Endodermal cell (in vitro differentiated cells): ENCODE measurements around the gene NEK4. TPM values are rescaled to one million over a fixed set of nuclear protein-coding genes. Genes with fewer than 3 reads are reported as not detected.

Experiments
- DNase-seq: peaks from one replicate; pipeline ENCODE4 v3.0.0-alpha.2; 2017
- H3K27ac ChIP-seq: 2 replicates; pipeline ENCODE4 v1.5.1; 2013; ENCODE audit warnings: mild to moderate bottlenecking, low read depth, low read length, moderate library complexity
- H3K27me3 ChIP-seq: 2 replicates; pipeline ENCODE4 v1.6.1; 2013; ENCODE audit warnings: mild to moderate bottlenecking, low read length, moderate library complexity; ENCODE audit not compliant: insufficient read depth, control insufficient read depth, poor library complexity, severe bottlenecking
- H3K36me3 ChIP-seq: 2 replicates; pipeline ENCODE4 v1.7.0; 2013; ENCODE audit warnings: mild to moderate bottlenecking, low read length, moderate library complexity; ENCODE audit not compliant: control insufficient read depth, insufficient read depth
- H3K4me1 ChIP-seq: one replicate; pipeline ENCODE4 v1.7.0; 2013; ENCODE audit warnings: low read length; ENCODE audit not compliant: control insufficient read depth, insufficient read depth
- H3K4me3 ChIP-seq: 2 replicates; pipeline ENCODE4 v1.5.1; 2013; ENCODE audit warnings: mild to moderate bottlenecking, low read length, moderate library complexity
- H3K9ac ChIP-seq: 2 replicates; pipeline ENCODE4 v1.6.1; 2013; ENCODE audit warnings: mild to moderate bottlenecking, low read length, moderate library complexity; ENCODE audit not compliant: poor library complexity, severe bottlenecking; ENCODE audit errors: extremely low read depth
- H3K9me3 ChIP-seq: 2 replicates; pipeline ENCODE4 v1.6.1; 2013; ENCODE audit warnings: mild to moderate bottlenecking, low read length, moderate library complexity; ENCODE audit not compliant: control insufficient read depth
- H3K27ac Mint-ChIP-seq: 2 replicates; pipeline ENCODE4 v1.8.0; 2020; ENCODE audit warnings: mixed read lengths
- H3K27me3 Mint-ChIP-seq: 2 replicates; pipeline ENCODE4 v1.8.0; 2021; ENCODE audit warnings: mild to moderate bottlenecking, mixed read lengths; ENCODE audit not compliant: insufficient read depth
- H3K36me3 Mint-ChIP-seq: 2 replicates; pipeline ENCODE4 v1.8.0; 2020; ENCODE audit warnings: low read depth, mixed read lengths
- H3K4me1 Mint-ChIP-seq: 2 replicates; pipeline ENCODE4 v1.8.0; 2020; ENCODE audit warnings: mixed read lengths
- H3K4me3 Mint-ChIP-seq: 2 replicates; pipeline ENCODE4 v1.8.0; 2020; ENCODE audit warnings: mild to moderate bottlenecking, moderate library complexity, mixed read lengths
- H3K9me3 Mint-ChIP-seq: 2 replicates; pipeline ENCODE4 v1.8.0; 2020; ENCODE audit warnings: mild to moderate bottlenecking, mixed read lengths
- WGBS, 2 experiments: methylation state at CpG; one replicate each; pipeline versions ENCODE4 v1.1.5 to v1.1.7; 2013; ENCODE audit warnings: missing lambda C conversion rate in 2 of 2, mixed read lengths in 1 of 2; ENCODE audit not compliant: insufficient coverage in 1 of 2, insufficient read length in 1 of 2; 5-methylcytosine and 5-hydroxymethylcytosine counted together
- total RNA-seq, 2 donors: library from RNA; stranded (reverse); fragmentation: NEBNext Ultra II Directional in 1 of 2; extraction: Animal tissue kit (Norgen Biotek cat#: 25700) in 1 of 2; gene quantifications; 2 replicates in 1 of 2; 3 replicates in 1 of 2; pipeline ENCODE4 v1.2.1, GENCODE V29; 2021
- TF ChIP-seq, protein P1 (sequence below): fragments of 200-600 bp; sonication (generic); conservative IDR thresholded peaks from 2 replicates; pipeline ENCODE4 v1.5.0; 2021; ENCODE audit warnings: antibody characterized with exemption, mild to moderate bottlenecking

NEK4 gene
- total RNA-seq, 2 donors from 2014 or later = 44.2 to 49.5 TPM

DNA sequence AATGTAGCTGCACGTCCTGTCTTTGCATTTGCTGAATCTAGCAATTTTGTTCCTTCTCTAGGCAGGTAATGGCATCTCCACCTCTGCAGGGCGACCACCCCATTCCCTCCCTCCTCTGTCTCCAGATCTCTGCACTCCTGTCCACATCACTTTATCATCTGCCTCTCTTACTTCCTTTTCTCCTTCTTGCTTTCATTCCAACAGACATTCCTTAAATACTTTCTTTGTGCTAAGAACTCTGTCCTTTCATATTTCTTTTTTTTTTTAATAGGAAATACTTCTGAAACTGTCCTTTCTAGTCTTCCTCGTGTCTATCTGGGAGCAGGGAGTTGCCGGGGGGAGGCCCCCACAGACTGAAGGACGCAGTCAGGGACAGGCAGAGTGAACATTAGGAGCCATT lies 31.1 kb upstream of the NEK4 start:
- H3K27ac Mint-ChIP-seq = no peak overlapping the region
- no peak overlapping the region for H3K4me3 ChIP-seq
- TF ChIP-seq, protein P1, sequence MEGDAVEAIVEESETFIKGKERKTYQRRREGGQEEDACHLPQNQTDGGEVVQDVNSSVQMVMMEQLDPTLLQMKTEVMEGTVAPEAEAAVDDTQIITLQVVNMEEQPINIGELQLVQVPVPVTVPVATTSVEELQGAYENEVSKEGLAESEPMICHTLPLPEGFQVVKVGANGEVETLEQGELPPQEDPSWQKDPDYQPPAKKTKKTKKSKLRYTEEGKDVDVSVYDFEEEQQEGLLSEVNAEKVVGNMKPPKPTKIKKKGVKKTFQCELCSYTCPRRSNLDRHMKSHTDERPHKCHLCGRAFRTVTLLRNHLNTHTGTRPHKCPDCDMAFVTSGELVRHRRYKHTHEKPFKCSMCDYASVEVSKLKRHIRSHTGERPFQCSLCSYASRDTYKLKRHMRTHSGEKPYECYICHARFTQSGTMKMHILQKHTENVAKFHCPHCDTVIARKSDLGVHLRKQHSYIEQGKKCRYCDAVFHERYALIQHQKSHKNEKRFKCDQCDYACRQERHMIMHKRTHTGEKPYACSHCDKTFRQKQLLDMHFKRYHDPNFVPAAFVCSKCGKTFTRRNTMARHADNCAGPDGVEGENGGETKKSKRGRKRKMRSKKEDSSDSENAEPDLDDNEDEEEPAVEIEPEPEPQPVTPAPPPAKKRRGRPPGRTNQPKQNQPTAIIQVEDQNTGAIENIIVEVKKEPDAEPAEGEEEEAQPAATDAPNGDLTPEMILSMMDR = no peak

DNA sequence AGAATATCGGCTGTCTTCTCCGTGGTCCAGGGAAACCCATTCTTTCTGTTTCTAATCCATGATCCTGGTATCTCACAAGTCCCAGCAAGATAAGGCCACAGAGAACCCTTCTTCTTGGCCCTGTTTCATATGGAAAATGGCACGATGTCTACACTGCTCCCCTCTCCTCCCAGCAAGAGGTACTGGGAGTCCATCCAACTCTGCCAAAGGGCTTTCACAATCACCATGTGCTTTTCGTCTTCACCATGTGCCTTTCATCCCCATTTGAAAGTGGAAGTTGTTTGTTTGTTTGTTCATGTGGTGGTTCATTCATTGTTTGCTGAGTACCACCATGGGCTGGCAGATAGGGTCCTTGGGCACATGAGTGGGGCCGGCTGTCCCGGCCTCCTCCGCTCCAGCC lies 29.3 kb upstream of the NEK4 start:
- H3K4me3 Mint-ChIP-seq = no peak overlapping the region
- H3K36me3 ChIP-seq = no peaks in the 10 kb centered on the region
- TF ChIP-seq, protein P1 = no peak
- 93 to 100% methylated on average over 2 to 7 of the region's 7 CpGs for WGBS, 2 experiments
- H3K9ac ChIP-seq = no peak overlapping the region
- H3K9me3 ChIP-seq = no peaks in the 10 kb centered on the region
- H3K4me1 Mint-ChIP-seq = no peaks in the 10 kb centered on the region
- no peaks in the 10 kb centered on the region for H3K9me3 Mint-ChIP-seq
- no peak overlapping the region for H3K27ac Mint-ChIP-seq
- H3K27ac ChIP-seq = no peak overlapping the region
- DNase-seq = no peak
- H3K36me3 Mint-ChIP-seq = no peaks in the 10 kb centered on the region
- no peaks in the 10 kb centered on the region for H3K4me1 ChIP-seq
- H3K4me3 ChIP-seq = no peak overlapping the region
- H3K27me3 Mint-ChIP-seq = no peaks in the 10 kb centered on the region
- H3K27me3 ChIP-seq = no peaks in the 10 kb centered on the region

More for the DNA sequence above, 31.1 kb upstream of the NEK4 start:
- no peaks in the 10 kb centered on the region for H3K27me3 ChIP-seq
- Mint-ChIP-seq H3K27me3 (no peaks in the 10 kb centered on the region), H3K9me3 (no peaks in the 10 kb centered on the region), H3K4me3 (no peak overlapping the region), H3K4me1 (no peaks in the 10 kb centered on the region), H3K36me3 (no peaks in the 10 kb centered on the region)
- H3K36me3 ChIP-seq = no peaks in the 10 kb centered on the region
- no peak for DNase-seq
- no peak overlapping the region for H3K27ac ChIP-seq
- H3K9ac ChIP-seq = no peak overlapping the region
- H3K4me1 ChIP-seq = no peaks in the 10 kb centered on the region
- WGBS, 2 experiments = 91 to 95% methylated on average over 5 of the region's 5 CpGs
- H3K9me3 ChIP-seq = no peaks in the 10 kb centered on the region

DNA sequence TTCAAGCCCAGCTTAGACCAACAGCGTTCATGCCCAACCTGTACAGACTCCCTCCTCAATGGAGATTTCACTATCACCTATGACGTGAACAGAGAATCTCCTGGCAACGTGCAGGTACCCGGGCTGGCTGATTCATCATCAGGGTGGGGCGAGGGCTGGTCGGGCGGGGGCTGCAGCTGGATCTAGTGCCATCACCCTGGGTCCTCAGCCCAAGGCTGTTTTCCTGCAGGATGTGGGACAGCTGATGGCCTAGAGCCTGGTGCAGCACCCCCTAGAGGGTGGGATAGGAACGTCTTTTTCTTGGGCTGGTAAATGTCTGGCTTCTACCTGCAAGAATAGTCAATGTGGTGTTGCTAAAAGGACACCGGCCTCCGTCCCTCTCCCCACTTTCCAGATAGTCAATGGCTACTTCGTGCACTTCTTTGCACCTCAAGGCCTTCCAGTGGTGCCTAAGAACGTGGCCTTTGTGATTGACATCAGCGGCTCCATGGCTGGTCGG lies 28.3 kb upstream of the NEK4 start:
- Histone ChIP-seq H3K4me3 (no peak overlapping the region), H3K9me3 (no peaks in the 10 kb centered on the region), H3K27ac (no peak overlapping the region), H3K27me3 (no peaks in the 10 kb centered on the region), H3K36me3 (no peaks in the 10 kb centered on the region), H3K9ac (no peak overlapping the region), H3K4me1 (no peaks in the 10 kb centered on the region)
- Mint-ChIP-seq H3K9me3 (no peaks in the 10 kb centered on the region), H3K27ac (no peak overlapping the region), H3K4me1 (no peaks in the 10 kb centered on the region), H3K27me3 (no peaks in the 10 kb centered on the region), H3K36me3 (no peaks in the 10 kb centered on the region), H3K4me3 (no peak overlapping the region)
- WGBS, 2 experiments = 62 to 78% methylated on average over 9 to 14 of the region's 14 CpGs
- peak; percentile 92 for DNase-seq
- TF ChIP-seq, protein P1 = peak; percentile 85
